Amniotic stem cell (primary cell): ENCODE measurements around the gene TUBAL3.
"Not testable (repeated sequence)": the region's sequence is repeated elsewhere in the genome, so short reads cannot be mapped to it uniquely, and the experiment has no call there.

Source experiments
- DNase-seq: peaks from one replicate; lab custom pipeline; 2025; lab: John Stamatoyannopoulos, UW

TUBAL3 gene

DNA sequence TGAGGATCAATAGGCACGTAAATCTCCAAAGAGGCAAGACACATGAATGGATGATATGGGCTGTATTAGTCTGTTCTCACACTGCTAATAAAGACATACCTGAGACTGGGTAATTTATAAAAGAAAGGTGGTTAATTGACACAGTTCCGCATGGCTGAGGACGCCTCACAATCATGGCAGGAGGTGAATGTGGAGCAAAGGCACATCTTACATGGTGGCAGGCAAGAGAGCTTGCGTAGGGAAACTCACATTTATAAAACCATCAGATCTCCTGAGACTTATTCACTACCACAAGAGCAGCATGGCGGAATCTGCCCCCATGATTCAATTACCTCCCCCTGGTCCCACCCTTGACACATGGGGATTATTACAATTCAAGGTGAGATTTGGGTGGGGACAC, 25.4 kb downstream of the TUBAL3 start:
- not testable (repeated sequence) for DNase-seq

DNA sequence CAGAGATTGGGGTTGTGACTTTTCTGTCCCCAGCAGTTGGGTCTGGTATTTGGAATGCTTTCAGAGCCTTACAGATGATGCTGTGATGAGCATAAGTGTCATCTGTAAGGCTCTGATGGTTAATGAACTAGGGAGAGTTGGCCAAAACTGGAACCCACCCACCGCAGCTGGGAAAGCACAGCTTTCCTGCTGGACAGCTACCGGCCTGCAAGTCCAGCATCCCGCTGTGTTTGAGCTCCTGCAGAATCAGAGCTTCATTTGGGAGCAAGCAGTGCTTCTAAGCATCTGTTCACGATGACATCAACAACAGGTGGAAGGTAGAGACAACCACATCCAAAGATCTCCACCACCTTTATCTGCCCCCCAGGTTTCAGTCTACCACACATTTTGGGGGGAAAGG, 28.2 kb downstream of the TUBAL3 start:
- DNase-seq = no peak

DNA sequence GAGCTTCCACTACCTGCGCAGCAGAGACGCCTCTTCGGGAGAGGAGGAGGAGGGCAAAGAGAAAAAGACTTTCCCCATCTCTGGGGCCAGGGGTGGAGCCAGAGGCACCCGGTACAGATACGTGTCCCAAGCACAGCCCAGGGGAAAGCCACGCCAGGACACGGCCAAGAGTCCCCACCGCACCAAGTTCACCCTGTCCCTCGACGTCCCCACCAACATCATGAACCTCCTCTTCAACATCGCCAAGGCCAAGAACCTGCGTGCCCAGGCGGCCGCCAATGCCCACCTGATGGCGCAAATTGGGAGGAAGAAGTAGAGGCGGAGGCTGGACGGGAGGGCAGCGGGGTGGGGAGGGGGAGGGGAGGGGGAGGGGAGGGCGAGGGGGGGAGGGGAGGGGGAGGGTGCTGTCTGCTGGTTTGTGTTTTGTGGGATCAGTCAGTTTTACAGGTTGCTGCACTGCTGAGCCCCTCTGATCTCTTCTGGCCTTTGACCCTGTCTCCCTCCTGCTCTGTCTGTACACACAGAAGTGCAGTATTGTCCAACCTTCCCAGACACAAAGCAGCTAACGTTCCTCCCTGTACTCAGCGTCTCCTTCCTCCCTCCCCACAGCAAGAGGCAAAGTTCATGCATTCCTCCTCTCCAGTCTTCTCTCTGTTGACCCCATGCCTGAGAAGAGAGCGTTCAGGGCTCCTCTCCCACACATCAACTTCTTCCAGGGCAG, 30.6 kb downstream of the TUBAL3 start:
- DNase-seq = no peak

DNA sequence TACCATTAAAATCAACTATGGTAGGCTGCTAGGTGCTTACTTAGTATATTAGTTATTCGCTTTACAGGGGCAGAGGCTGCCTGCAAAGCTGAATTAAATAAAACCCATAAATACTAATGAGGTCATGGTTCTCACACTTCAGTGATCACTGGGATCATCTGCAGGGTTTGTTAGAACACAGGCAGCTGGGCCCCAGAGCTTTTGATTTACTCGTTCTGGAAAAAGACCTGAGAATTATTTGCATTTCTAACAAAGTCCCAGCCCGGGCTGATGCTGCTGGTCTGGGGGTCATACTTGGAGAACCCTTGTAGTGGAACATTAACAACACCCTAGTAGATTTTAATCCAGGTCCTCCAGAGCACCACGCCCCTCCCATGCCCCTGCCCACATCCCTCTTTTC, 31.3 kb downstream of the TUBAL3 start:
- no peak for DNase-seq

DNA sequence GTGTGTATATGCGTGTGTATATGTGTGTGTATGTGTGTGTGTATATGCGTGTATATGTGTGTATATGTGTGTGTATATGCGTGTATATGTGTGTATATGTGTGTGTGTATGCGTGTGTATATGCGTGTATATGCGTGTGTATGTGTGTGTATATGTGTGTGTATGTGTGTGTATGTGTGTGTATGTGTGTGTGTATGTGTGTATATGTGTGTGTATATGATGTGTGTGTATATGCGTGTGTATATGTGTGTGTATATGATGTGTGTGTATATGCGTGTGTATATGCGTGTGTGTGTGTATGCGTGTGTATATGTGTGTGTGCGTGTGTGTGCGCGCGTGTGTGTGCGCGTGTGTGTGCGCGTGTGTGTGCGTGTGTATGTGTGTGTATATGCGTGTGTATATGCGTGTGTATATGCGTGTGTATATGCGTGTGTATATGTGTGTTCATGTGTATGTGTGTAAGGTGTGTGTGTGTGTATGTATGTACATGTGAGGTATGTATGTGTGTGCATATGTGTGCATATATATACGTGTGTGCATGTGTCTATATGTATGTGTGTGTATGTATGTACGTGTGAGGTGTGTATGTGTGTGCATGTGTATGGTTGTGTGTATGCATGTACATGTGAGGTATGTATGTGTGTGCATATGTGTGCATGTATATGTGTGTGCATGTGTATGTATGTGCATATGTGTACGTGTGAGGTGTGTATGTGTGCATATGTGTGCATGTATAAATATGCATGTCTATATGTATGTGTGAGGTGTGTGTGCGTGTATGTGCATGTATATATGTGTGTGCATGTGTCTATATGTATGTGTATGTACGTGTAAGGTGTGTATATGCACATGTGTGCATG, 33.9 kb downstream of the TUBAL3 start:
- no peak for DNase-seq

DNA sequence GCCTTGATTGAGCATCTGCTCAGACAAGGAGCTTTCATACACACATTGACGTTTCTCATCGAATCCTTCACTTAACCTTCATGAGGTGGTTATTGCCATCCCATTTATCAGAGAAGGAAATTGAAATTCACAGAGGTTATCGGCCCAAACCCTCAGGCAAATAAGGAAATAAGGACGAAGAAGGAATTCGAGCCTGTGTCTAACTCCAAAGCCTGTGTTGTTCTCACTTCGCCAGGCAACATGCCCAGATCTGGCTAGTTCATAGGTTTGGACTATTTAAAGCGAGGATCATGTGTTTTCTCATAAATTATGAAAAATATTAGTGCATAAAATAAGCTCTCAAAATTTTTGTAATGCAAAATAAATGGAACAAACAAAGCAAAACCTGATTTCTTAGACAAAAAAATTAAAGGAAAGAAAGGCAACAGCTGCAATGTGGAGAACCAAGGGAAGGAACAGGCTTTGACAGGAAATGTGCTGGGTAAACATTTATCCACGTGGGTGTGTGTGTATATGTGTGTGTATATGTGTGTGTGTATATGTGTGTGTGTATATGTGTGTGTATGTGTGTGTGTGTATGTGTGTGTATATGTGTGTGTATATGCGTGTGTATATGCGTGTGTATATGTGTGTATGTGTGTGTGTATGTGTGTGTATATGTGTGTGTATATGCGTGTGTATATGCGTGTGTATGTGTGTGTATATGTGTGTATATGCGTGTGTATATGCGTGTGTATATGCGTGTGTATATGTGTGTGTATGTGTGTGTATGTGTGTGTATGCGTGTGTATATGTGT, 35.1 kb downstream of the TUBAL3 start:
- DNase-seq = no peak

DNA sequence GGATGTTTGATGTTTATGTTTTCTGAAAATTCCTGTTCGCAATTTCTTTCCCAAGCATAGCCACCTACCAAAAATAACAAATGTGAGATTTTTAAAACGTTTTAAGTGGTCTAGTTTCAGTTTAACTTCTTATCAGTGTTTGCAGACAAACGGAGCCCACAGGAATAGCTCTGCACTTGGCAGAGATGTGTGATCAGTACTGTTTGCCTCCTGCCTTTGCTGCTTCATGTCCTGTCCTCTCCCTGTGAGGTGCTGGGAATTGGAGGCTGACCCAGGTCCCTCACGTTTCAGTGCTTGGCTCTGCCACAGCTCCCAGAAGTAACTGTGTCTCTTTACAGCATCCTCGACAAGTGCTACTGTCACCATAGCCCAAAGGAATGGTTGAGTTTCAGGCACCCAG, 38.7 kb downstream of the TUBAL3 start:
- DNase-seq = no peak

DNA sequence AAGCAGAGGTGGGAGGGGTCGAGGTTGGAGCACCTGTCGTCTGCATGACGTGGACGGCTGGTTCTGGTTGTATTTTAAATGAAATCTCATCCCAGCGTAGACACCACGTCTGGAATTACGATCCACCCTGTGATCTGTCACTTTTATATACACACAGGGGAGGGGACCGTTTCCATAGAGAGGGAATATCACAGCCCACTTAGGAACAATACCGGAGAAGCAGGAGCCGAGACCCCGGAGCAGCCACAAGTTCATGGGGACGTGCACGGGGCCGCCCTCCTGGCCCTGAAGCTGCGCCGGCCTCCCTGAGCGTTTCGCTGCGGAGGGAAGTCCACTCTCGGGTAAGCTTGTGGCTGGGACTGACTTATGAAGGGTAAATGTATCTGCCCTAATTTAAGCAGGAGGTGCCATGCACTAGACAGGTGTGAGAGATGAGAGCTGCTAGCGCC, 39.7 kb downstream of the TUBAL3 start, which contains the start of gene UCN3:
UCN3 (plus strand) TSS at position 77 of the 449 bp plus-strand sequence. CDS start 8,755 bp downstream, outside the sequence.
- DNase-seq = no peak

DNA sequence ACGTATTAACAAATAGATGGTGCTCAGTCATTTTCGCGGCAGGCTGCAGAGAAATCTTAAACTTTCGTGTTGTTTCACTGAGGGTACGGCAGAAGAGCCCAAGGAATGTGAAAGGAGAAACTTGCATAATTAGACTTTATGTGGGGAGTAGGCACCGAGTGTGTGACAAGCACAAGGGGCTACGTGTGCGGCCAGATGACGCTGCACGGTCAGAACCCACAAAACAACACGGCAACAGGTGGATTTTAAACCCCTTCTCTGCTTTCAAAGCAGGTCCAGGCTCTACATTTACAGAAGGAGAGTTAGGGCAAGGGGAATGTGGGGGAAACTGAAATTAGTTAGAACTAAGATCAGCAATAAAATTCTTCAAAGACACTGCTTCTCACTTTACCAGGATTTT, 40.3 kb downstream of the TUBAL3 start:
- DNase-seq = no peak

DNA sequence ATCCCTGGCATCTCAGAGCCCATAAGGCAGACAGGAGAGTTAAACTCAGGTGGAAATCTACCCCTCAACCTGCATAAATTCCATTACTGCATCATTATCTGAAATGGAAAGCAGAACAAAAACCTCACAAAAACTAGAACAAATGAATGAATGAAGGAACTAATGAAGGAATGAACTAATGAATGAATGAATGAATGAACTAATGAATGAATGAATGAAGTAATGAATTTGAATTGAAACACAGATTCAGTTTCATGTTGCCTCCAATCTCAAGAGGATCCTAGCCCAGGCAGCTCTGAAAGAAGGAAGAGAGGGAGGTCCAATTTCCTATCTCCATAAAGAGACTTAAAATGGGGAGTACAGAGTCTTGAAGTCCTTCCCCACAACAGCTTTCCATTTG, 41.8 kb downstream of the TUBAL3 start:
- DNase-seq = no peak

DNA sequence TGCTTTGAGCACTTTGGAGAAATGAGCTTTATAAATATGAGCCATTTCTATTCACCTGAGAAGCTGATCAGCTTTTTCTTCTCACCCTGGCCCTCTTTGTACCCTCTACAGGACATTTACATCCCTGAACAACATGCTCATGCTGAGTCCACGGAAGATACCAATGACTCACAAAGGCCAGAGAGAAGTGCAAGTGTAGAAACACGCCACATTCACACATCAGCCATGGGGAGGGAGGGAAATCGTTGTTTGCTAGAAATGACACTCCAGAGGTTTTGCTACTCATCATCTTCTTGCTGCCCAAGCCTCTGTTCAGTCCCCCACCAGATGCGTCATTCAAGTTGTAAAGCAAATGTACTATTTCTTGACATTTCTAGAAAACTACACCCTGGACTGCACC, 42.7 kb downstream of the TUBAL3 start:
- DNase-seq = no peak

DNA sequence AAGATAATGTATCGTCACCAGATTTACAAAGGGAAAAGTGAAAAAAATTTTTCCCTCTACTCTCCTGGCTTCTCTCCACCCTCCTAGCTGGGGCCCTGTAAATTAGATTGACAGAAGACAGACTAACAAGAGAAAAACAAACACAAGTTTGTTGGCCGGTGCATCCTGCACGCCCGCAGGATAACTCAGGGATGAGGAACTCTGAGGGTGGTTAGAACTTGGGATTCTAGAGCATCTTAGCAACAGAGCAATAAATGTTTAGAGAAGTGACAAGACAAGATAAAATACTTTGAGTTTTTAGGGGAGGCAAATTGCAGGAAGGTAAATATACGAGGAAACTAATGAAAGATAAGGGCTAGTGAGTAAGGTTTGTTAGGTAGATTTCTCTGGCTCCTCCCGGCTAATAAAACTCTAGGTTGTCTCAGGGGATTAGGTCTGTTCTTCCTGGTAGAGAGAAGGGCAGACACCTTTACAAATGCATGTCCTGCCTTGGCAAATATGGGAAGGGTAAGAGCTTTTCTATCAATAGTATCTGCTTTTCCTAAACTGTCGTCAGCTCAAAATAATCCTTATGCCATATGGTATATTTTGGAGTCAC, 44.2 kb downstream of the TUBAL3 start:
- no peak for DNase-seq

DNA sequence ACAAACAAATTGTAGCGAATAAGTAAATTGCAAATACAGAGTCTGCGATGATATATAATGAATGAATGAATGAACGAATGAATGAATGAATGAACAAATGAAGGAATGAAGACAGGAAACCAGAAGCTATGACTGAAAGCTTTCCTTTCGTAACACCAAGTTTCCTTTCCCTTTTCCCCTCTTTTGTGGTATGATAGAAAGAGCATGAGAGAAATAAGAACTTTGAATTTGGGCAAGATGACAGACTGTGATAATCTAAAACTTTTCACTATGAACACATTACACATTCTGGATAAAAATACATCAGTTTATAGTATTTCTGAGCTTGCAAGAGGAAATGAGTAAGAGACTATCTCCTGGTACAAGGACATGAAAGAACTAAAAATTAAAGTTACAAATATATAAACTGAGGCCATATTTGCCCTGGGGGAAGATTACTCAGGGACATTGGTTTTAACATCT, 48.3 kb downstream of the TUBAL3 start:
- DNase-seq = no peak

DNA sequence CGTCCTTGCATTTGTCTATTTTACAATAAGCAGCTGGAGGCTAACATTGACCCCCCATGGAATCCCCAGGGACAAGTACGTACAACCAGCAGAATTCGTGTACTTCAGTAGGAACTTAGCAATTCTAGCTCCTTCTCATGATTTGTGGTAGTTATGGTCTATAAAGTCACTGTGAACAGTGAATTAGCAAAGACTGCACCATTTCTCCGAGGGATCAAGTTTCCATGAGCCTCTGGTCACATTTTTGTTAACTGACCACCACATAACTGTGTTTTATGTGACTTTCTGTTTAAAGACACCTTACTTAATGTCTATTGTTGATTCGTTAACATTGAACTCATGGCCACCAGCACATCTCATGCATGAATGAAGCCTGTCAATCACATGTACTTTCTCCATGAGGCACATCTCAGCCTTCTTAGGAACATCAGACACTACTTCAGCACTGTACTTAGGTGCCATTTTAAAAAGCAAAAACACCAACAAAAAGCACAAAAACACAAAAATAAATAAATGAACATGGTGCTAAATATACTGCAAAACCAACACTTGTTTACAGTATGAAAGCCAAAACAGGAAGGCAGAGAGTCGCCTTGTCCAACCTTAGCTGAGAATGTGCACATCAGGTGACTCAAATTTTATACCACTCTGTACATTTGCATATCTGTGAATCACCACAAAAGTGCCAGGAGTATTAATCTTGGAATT, 48.9 kb downstream of the TUBAL3 start:
- DNase-seq = no peak

DNA sequence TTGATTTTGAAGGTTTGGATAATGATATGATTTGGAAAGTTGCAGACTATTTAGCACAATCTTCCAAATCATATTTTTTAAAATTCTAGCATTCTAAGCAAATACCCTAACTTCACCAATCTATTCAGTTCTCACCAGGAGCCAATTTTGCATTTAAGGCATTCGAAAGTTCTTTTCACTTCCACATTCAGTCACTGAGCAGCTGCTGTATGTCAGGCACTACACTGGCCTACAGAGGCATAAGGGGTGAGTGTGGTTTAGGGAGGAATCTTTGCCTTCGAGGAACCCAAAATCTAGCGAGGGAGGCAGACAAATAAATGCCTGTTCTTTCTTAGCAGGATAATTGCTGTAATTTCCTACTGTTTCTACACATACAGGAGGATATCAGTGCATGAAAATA, 50.6 kb downstream of the TUBAL3 start:
- DNase-seq = no peak

DNA sequence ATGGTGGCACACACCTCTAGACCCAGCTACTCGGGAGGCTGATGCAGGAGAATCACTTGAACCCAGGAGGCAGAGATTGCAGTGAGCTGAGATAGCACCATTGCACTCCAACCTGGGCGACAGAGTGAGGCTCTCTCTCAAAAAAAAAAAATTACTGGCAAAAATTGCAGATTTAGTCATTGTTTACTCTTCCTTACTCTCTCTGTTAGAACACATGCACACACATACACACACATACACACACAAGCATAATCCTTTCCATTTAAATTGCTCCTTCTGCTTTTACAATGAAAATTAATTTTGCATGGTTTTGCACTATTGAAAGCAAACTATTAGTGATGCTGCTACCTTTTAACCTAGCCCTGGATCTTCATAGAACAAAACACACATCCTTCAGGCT, 55.3 kb downstream of the TUBAL3 start:
- no peak for DNase-seq

DNA sequence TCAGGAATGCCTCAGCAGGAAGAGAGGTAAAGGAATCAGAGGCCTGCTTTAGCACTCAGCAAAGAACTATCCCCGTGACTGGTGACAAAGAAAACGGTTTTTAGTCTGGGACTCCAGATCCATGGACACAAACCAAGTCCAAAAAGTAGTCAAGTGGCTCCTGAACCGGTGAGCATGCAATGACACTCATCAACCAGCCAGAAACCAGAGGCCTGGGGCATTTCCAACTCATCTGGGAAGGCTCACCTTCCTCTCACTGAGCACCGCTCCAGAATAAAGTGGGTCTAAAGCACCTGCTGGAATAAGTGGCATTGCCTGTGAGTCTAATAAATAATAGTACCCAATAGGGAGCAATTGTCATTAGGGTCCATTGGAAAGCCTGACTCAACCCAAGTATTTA, 57.7 kb downstream of the TUBAL3 start:
- DNase-seq = no peak

DNA sequence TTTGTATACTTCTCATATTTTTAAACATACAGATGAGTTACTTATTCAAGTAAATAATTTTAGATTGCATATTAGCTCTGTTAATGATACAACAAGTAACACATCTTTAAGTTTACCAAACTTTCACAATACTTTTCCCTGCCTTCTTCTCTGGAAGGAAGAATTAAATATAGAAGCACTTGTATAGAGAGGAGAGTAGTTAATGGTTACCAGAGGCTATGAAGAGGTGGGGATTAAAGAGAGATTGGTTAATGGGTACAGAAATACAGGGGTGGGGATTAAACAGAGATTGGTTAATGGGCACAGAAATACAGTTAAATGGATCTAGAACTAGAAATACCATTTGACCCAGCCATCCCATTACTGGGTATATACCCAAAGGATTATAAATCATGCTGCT, 59.9 kb downstream of the TUBAL3 start:
- no peak for DNase-seq

DNA sequence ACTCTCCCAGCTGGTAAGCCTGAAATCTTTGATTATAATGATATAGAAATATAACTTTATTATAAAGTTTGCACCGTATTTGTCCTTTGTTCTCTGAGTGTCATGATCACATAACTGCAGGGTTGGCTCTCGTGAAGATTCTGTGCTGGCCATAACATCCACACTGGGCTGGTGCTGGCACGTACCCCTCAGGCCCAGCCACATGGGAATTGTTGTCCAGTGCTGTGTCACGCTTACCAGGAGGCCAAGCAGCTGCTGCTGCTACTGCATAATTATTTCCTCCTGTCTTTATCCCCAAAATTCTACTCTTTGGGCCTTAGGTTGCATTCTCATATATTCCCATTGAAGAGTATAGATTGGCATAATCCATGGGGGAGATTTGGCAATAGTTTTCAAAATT, 60.6 kb downstream of the TUBAL3 start:
- no peak for DNase-seq

DNA sequence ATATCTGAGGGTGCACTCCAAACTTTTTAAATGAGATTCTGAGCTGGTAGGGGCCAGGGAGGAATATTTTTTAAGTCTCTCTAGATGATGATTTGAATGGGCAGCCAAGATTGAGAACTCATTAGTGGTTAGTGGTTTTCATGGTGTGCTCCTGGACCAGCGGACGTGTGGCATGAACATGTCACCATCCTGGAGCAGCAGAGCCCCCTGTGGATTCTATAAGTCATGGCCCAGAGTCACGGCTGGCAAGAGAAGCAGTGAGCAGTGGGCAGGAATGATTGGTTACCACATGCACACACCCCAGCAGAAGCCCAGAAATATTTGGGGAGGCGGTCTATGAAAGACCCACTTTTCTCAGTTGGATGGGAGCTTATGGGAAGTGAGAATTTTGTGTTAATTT, 61.1 kb downstream of the TUBAL3 start:
- no peak for DNase-seq
